ENCODE measurements around the gene ADAM22. TPM values are rescaled to one million over a fixed set of nuclear protein-coding genes. Genes with fewer than 3 reads are reported as not detected.

The ADAM22 gene
- total and polyA plus RNA-seq, 2 of the 4 experiments (the other 2 are of a cell fraction), result 0.03 to 0.18 TPM

DNA sequence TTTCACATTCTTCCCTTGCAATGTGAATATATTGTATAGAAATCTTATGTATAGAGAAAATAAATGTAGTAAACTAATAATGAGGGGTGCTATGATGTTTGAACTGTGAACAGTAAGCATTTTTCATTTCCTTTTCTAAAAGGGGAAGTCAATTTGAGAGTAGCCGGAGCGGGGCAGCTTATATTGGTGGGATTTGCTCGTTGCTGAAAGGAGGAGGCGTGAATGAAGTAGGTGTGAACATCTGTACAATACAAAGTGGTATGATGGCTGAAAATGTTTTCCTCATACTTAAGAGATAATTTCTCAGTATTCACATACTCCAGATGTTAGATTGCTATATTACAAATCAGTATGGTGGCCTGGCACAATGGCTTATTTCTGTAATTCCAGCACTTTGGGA lies 198.7 kb downstream of the ADAM22 start:
- Histone ChIP-seq H3K9me1 (ENCODE audit: insufficient read depth, low read length) (no peaks in the 10 kb centered on the region), H2AK9ac (replicated peaks; ENCODE audit: low read depth, low read length, poor library complexity) (no peak overlapping the region), H3K36me3 (ENCODE audit: control insufficient read depth, insufficient read depth, low read length) (no peaks in the 10 kb centered on the region), H2BK120ac (ENCODE audit: low read depth, low read length) (no peak overlapping the region), H3K4me1 (ENCODE audit: control insufficient read depth, insufficient read depth, low read length) (no peaks in the 10 kb centered on the region), H2AFZ (replicated peaks; ENCODE audit: low read length, poor library complexity) (no peak overlapping the region), H3K14ac (replicated peaks; ENCODE audit: low read depth, low read length) (no peak overlapping the region), H4K20me1 (ENCODE audit: insufficient read depth, low read length) (no peaks in the 10 kb centered on the region), H2AK5ac (ENCODE audit: low read depth, low read length) (no peak overlapping the region), H4K5ac (ENCODE audit: low read depth, low read length) (no peak overlapping the region), H3K27ac (ENCODE audit: insufficient read depth, low read length) (no peak overlapping the region), H3K23ac (ENCODE audit: low read depth, low read length) (no peak overlapping the region), H2BK20ac (ENCODE audit: low read depth, low read length) (no peak overlapping the region), H3K18ac (ENCODE audit: low read depth, low read length) (no peak overlapping the region), H2BK5ac (ENCODE audit: low read depth, low read length, poor library complexity, severe bottlenecking) (no peak overlapping the region), H3K79me1 (ENCODE audit: low read depth in 1 of 2, low read length in 2 of 2) (no peaks in the 10 kb centered on the region), H3K56ac (ENCODE audit: extremely low read depth, insufficient read depth, low read length) (no peak overlapping the region), H4K8ac (ENCODE audit: low read depth in 2 of 2, low read length in 2 of 2) (no peak overlapping the region), H3K9me3 (ENCODE audit: control insufficient read depth, insufficient read depth, low read length) (no peaks in the 10 kb centered on the region), H2BK15ac (ENCODE audit: low read depth, low read length) (no peak overlapping the region), H3K9ac (ENCODE audit: low read depth, low read length) (no peak overlapping the region), H3K4me3 (ENCODE audit: insufficient read depth, low read depth, low read length) (no peak overlapping the region), H3K4ac (ENCODE audit: low read depth, low read length) (no peak overlapping the region), H3K4me2 (ENCODE audit: low read depth, low read length) (no peak overlapping the region), H4K91ac (ENCODE audit: insufficient read depth, low read depth, low read length) (no peak overlapping the region), H3K27me3 (ENCODE audit: control insufficient read depth, insufficient read depth, low read length) (no peaks in the 10 kb centered on the region)
- BruUV-seq (replicated peaks), result no TSS peak
- WGBS, 2 experiments (ENCODE audit: extremely low coverage in 2 of 2, insufficient read length in 1 of 2), result no CpG with 5 or more reads among the region's 4 CpGs
- ATAC-seq (ENCODE audit: low read depth) (no peak), DNase-seq (no peak)
- intact Hi-C loops (cut with micrococcal nuclease) (no loop called here), in situ Hi-C loops (cut with MboI; ENCODE audit: low sequenced_read_pairs) (no loop called here), dilution Hi-C loops (cut with HindIII; ENCODE audit: low sequenced_read_pairs, unreplicated experiment) (no loop called here)
- ChIA-PET CTCF (no interaction called here), POLR2A (ENCODE audit: unreplicated experiment) (no interaction called here)
- TF ChIP-seq MAFK (IDR thresholded peaks at IDR 0.05; ENCODE audit: low read depth, low read length), result no peak
- TF ChIP-seq POLR2A (IDR thresholded peaks at IDR 0.05; ENCODE audit: low read depth, low read length), result no peak
- no peak for TF ChIP-seq CTCF (conservative IDR thresholded peaks at IDR 0.05; ENCODE audit: low read depth, low read length)
- TF ChIP-seq BHLHE40 (IDR thresholded peaks at IDR 0.05; ENCODE audit: low read depth, low read length), result no peak
- TF ChIP-seq SMC3 (IDR thresholded peaks at IDR 0.05; ENCODE audit: low read depth, low read length), result no peak
- TF ChIP-seq CEBPB (IDR thresholded peaks at IDR 0.05; ENCODE audit: low read depth, low read length), result no peak
- TF ChIP-seq FOS (IDR thresholded peaks at IDR 0.05; ENCODE audit: low read depth, low read length), result no peak
- no peak for TF ChIP-seq ELK1 (IDR thresholded peaks at IDR 0.05; ENCODE audit: borderline replicate concordance, low read depth, low read length)
- no peak for TF ChIP-seq MAZ (IDR thresholded peaks at IDR 0.05; ENCODE audit: borderline replicate concordance, low read depth, low read length)
- no peak for TF ChIP-seq NFE2L2 (IDR thresholded peaks at IDR 0.05; ENCODE audit: low read depth, low read length)
- TF ChIP-seq MXI1 (IDR thresholded peaks at IDR 0.05; ENCODE audit: borderline replicate concordance, low read depth, low read length), result no peak
- TF ChIP-seq USF2 (IDR thresholded peaks at IDR 0.05; ENCODE audit: low read depth, low read length), result no peak
- no peak for TF ChIP-seq RFX5 (IDR thresholded peaks at IDR 0.05; ENCODE audit: low read depth, low read length)
- no peak for TF ChIP-seq CHD1 (IDR thresholded peaks at IDR 0.05; ENCODE audit: low read depth, low read length)
- no peak for TF ChIP-seq RCOR1 (IDR thresholded peaks at IDR 0.05; ENCODE audit: insufficient replicate concordance, low read length)
- TF ChIP-seq RAD21 (IDR thresholded peaks at IDR 0.05; ENCODE audit: low read length), result no peak

Measured in IMR-90 (cell line).